GM12878 (cell line): ENCODE results near the gene TGM5. TPM values are rescaled to one million over a fixed set of nuclear protein-coding genes. Genes with fewer than 3 reads are reported as not detected.

Source experiments
- ATF7 ChIP-seq: fragments of 450-650 bp; IDR thresholded peaks from 2 replicates; pipeline ENCODE4 v1.6.1; 2016; ENCODE audit warnings: low read depth, mild to moderate bottlenecking
- BACH1 ChIP-seq: fragments of 450-650 bp; IDR thresholded peaks from 2 replicates; pipeline ENCODE4 v1.6.1; 2017; ENCODE audit warnings: mild to moderate bottlenecking, borderline replicate concordance
- BCL11A ChIP-seq: IDR thresholded peaks from 2 replicates; pipeline ENCODE4 v1.6.1; 2011; ENCODE audit warnings: low read depth, low read length
- CBX5 ChIP-seq: sonication (generic); IDR thresholded peaks from 2 replicates; pipeline ENCODE4 v1.6.1; 2016; ENCODE audit warnings: low read depth, moderate library complexity, mild to moderate bottlenecking, inconsistent platforms
- CHD2 ChIP-seq: IDR thresholded peaks from 2 replicates; pipeline ENCODE4 v1.6.1; 2011; ENCODE audit warnings: low read depth, low read length, improper control_type of control experiment, borderline replicate concordance
- CREB1 ChIP-seq: IDR thresholded peaks from 2 replicates; pipeline ENCODE4 v1.6.1; 2012; ENCODE audit warnings: low read depth, mild to moderate bottlenecking, inconsistent platforms
- CREM ChIP-seq: IDR thresholded peaks from 2 replicates; pipeline ENCODE4 v1.6.1; 2014; ENCODE audit warnings: antibody characterized with exemption, low read depth
- DPF2 ChIP-seq: fragments of 450-650 bp; IDR thresholded peaks from 2 replicates; pipeline ENCODE4 v1.6.1; 2017; ENCODE audit warnings: mild to moderate bottlenecking
- FOXK2 ChIP-seq: fragments of 450-650 bp; IDR thresholded peaks from 2 replicates; pipeline ENCODE4 v1.6.1; 2017; ENCODE audit warnings: mild to moderate bottlenecking, moderate library complexity
- KDM1A ChIP-seq: fragments of 200-600 bp; sonication (generic); IDR thresholded peaks from 2 replicates; pipeline ENCODE4 v1.6.1; 2016; ENCODE audit warnings: borderline replicate concordance
- KLF5 ChIP-seq: fragments of 450-650 bp; IDR thresholded peaks from 2 replicates; pipeline ENCODE4 v1.6.1; 2014; ENCODE audit warnings: mild to moderate bottlenecking; ENCODE audit not compliant: partially characterized antibody
- MTA3 ChIP-seq: IDR thresholded peaks from 2 replicates; pipeline ENCODE4 v1.6.1; 2012; ENCODE audit warnings: low read length, inconsistent platforms, borderline replicate concordance
- NFYA ChIP-seq: IDR thresholded peaks from 2 replicates; pipeline ENCODE4 v1.6.1; 2011; ENCODE audit warnings: low read depth, mild to moderate bottlenecking, low read length, improper control_type of control experiment, borderline replicate concordance
- NFYB ChIP-seq: IDR thresholded peaks from 2 replicates; pipeline ENCODE4 v1.6.1; 2011; ENCODE audit warnings: low read depth, mild to moderate bottlenecking, low read length, improper control_type of control experiment, moderate library complexity; ENCODE audit not compliant: insufficient read depth
- PAX8 ChIP-seq: fragments of 450-650 bp; IDR thresholded peaks from 2 replicates; pipeline ENCODE4 v1.6.1; 2017; ENCODE audit warnings: mild to moderate bottlenecking, moderate library complexity
- PML ChIP-seq: IDR thresholded peaks from 2 replicates; pipeline ENCODE4 v1.6.1; 2012; ENCODE audit warnings: low read length, inconsistent platforms
- POLR2A ChIP-seq: IDR thresholded peaks from 2 replicates; pipeline ENCODE4 v1.6.1; 2011; ENCODE audit warnings: low read depth, mild to moderate bottlenecking, low read length
- POLR2AphosphoS5 ChIP-seq: IDR thresholded peaks from 2 replicates; pipeline ENCODE4 v1.6.1; 2011; ENCODE audit warnings: mild to moderate bottlenecking, low read length, inconsistent platforms
- POU2F2 ChIP-seq: IDR thresholded peaks from 3 replicates; pipeline ENCODE4 v1.6.1; 2011; ENCODE audit warnings: low read depth, mild to moderate bottlenecking, low read length, borderline replicate concordance
- RAD21 ChIP-seq: IDR thresholded peaks from 2 replicates; pipeline ENCODE4 v1.6.1; 2011; ENCODE audit warnings: mild to moderate bottlenecking, low read depth, low read length, moderate library complexity; ENCODE audit not compliant: insufficient read depth
- RUNX3 ChIP-seq: IDR thresholded peaks from 2 replicates; pipeline ENCODE4 v1.6.1; 2012; ENCODE audit warnings: low read length, inconsistent platforms
- SMAD1 ChIP-seq: fragments of 450-650 bp; IDR thresholded peaks from 2 replicates; pipeline ENCODE4 v1.6.1; 2018; ENCODE audit warnings: mild to moderate bottlenecking, low read depth; ENCODE audit not compliant: partially characterized antibody
- polyA plus RNA-seq, 11 experiments: library from polyadenylated mRNA; depleted of rRNA in 4 of 11; unstranded in 6 of 11; stranded (reverse) in 5 of 11; fragments of >200 nt; fragmentation: Nextera tagmentation in 4 of 11; fragmentation: Illumina TruSeq in 1 of 11; extraction: Ambion mirVana in 4 of 11; extraction: Trizol in 1 of 11; gene quantifications; 1 replicate in 1 of 11; 2 replicates in 10 of 11; pipeline versions ENCODE4 v1.2.1 to v1.2.3, GENCODE V29; 2011 to 2016; ENCODE audit warnings: inconsistent platforms in 2 of 11, missing spikeins in 2 of 11, low read depth in 1 of 11
- total RNA-seq, 4 experiments: library from RNA; depleted of rRNA in 3 of 4; stranded (reverse); fragments of >200 nt in 3 of 4; fragmentation: Illumina TruSeq in 1 of 4; extraction: Trizol in 1 of 4; gene quantifications; 2 replicates each; pipeline versions ENCODE4 v1.2.1 to v1.2.3, GENCODE V29; 2013 to 2021
- TF ChIP-seq, protein P1 (sequence below): fragments of 450-650 bp; IDR thresholded peaks from 2 replicates; pipeline ENCODE4 v1.6.1; 2017; ENCODE audit warnings: mild to moderate bottlenecking, moderate library complexity
- TF ChIP-seq, protein P2 (sequence below): fragments of 450-650 bp; IDR thresholded peaks from 2 replicates; pipeline ENCODE4 v1.6.1; 2014; ENCODE audit warnings: mild to moderate bottlenecking
- TF ChIP-seq, protein P3 (sequence below): fragments of 450-650 bp; IDR thresholded peaks from 2 replicates; pipeline ENCODE4 v1.6.1; 2017; ENCODE audit warnings: mild to moderate bottlenecking, low read depth, inconsistent platforms; ENCODE audit not compliant: poor library complexity, severe bottlenecking

TGM5 gene
- total and polyA plus RNA-seq, 10 of the 15 experiments (the other 5 are each of a cell fraction or from before 2014, with no cell fraction given) = 4.4 to 27.1 (median 5.6) TPM

DNA sequence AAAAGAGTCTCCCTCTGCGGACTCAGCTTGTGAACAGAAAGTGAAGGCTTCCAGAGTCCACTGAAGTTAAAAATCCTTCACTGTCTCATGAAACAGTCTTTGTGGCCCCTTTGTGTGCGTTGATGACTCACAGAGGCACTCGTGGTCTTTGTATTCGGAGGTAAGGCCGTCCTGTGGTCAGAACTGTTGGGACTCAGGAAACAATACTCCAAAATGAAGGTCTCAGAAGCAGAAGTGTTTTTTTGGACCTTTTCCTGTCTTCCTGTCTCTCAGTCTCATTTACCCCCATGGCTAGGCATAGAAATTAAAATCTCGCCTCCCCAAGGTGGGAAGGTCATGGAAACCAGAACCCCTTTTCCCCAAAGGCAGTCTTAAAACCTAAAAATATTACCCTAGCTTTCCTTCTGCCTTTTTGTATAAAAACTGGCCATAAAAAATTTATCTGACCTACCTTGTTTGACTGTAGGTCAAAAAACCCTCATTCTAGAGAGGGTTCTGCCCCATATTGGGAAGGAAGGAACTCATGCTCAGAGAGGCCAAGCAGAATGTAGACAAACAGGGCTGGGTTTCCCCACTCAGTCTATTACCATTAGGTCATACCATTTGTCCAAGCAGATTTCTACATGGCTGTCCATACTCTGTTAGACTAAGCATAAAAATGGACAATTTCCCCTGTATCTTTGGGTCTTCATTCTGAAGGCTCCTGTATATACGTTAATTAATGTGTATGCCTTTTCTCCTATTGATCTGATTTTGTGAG is 26.8 kb downstream of the TGM5 start (continued):
- peak; percentile 86 for TF ChIP-seq RUNX3
- TF ChIP-seq ATF7 = peak; percentile 63
- TF ChIP-seq CREB1 = no peak
- TF ChIP-seq CHD2 = no peak
- peak; percentile 42 for TF ChIP-seq DPF2
- TF ChIP-seq PML = no peak
- TF ChIP-seq CREM = no peak
- TF ChIP-seq CBX5 = no peak
- no peak for TF ChIP-seq NFYB
- TF ChIP-seq BACH1 = no peak
- no peak for TF ChIP-seq NFYA
- TF ChIP-seq, protein P1, sequence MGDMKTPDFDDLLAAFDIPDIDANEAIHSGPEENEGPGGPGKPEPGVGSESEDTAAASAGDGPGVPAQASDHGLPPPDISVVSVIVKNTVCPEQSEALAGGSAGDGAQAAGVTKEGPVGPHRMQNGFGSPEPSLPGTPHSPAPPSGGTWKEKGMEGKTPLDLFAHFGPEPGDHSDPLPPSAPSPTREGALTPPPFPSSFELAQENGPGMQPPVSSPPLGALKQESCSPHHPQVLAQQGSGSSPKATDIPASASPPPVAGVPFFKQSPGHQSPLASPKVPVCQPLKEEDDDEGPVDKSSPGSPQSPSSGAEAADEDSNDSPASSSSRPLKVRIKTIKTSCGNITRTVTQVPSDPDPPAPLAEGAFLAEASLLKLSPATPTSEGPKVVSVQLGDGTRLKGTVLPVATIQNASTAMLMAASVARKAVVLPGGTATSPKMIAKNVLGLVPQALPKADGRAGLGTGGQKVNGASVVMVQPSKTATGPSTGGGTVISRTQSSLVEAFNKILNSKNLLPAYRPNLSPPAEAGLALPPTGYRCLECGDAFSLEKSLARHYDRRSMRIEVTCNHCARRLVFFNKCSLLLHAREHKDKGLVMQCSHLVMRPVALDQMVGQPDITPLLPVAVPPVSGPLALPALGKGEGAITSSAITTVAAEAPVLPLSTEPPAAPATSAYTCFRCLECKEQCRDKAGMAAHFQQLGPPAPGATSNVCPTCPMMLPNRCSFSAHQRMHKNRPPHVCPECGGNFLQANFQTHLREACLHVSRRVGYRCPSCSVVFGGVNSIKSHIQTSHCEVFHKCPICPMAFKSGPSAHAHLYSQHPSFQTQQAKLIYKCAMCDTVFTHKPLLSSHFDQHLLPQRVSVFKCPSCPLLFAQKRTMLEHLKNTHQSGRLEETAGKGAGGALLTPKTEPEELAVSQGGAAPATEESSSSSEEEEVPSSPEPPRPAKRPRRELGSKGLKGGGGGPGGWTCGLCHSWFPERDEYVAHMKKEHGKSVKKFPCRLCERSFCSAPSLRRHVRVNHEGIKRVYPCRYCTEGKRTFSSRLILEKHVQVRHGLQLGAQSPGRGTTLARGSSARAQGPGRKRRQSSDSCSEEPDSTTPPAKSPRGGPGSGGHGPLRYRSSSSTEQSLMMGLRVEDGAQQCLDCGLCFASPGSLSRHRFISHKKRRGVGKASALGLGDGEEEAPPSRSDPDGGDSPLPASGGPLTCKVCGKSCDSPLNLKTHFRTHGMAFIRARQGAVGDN = peak; percentile 45
- no peak for TF ChIP-seq RAD21
- no peak for TF ChIP-seq PAX8
- TF ChIP-seq, protein P2, sequence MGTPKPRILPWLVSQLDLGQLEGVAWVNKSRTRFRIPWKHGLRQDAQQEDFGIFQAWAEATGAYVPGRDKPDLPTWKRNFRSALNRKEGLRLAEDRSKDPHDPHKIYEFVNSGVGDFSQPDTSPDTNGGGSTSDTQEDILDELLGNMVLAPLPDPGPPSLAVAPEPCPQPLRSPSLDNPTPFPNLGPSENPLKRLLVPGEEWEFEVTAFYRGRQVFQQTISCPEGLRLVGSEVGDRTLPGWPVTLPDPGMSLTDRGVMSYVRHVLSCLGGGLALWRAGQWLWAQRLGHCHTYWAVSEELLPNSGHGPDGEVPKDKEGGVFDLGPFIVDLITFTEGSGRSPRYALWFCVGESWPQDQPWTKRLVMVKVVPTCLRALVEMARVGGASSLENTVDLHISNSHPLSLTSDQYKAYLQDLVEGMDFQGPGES = no peak
- TF ChIP-seq, protein P3, sequence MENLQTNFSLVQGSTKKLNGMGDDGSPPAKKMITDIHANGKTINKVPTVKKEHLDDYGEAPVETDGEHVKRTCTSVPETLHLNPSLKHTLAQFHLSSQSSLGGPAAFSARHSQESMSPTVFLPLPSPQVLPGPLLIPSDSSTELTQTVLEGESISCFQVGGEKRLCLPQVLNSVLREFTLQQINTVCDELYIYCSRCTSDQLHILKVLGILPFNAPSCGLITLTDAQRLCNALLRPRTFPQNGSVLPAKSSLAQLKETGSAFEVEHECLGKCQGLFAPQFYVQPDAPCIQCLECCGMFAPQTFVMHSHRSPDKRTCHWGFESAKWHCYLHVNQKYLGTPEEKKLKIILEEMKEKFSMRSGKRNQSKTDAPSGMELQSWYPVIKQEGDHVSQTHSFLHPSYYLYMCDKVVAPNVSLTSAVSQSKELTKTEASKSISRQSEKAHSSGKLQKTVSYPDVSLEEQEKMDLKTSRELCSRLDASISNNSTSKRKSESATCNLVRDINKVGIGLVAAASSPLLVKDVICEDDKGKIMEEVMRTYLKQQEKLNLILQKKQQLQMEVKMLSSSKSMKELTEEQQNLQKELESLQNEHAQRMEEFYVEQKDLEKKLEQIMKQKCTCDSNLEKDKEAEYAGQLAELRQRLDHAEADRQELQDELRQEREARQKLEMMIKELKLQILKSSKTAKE = no peak
- TF ChIP-seq KDM1A = no peak
- 0 out of 2 replicates have a peak, but pooled peaks have one; percentile 31 for TF ChIP-seq POLR2AphosphoS5
- no peak for TF ChIP-seq FOXK2
- no peak for TF ChIP-seq KLF5
- no peak for TF ChIP-seq POU2F2
- no peak for TF ChIP-seq MTA3
- TF ChIP-seq BCL11A = no peak; the same call in 1 of the 2 replicates
- no peak for TF ChIP-seq POLR2A
- TF ChIP-seq SMAD1 = no peak
